Transverse colon (tissue), 4 donors: ENCODE measurements around the gene SYT14. TPM values are rescaled to one million over a fixed set of nuclear protein-coding genes. Genes with fewer than 3 reads are reported as not detected.
"Not testable (repeated sequence)": the region's sequence is repeated elsewhere in the genome, so short reads cannot be mapped to it uniquely, and the experiment has no call there.

Source experiments
- DNase-seq: peaks from one replicate; pipeline ENCODE4 v3.0.0-alpha.2; 2019
- H3K27ac ChIP-seq, 4 donors: fragments of 200-600 bp; sonication (generic); 2 replicates each; pipeline ENCODE4 v1.5.1; 2016 to 2018; ENCODE audit warnings: inconsistent platforms in 4 of 4
- H3K27me3 ChIP-seq: fragments of 200-600 bp; sonication (generic); 2 replicates; pipeline ENCODE4 v1.5.1; 2017; ENCODE audit warnings: inconsistent platforms
- H3K36me3 ChIP-seq, 4 donors: fragments of 200-600 bp; sonication (generic); 2 replicates each; pipeline ENCODE4 v1.5.1; 2017 to 2019; ENCODE audit warnings: inconsistent platforms in 4 of 4
- H3K4me1 ChIP-seq, 4 donors: fragments of 200-600 bp; sonication (generic); 2 replicates each; pipeline ENCODE4 v1.5.1; 2017 to 2020; ENCODE audit warnings: inconsistent platforms in 4 of 4
- H3K4me3 ChIP-seq, 4 donors: fragments of 200-600 bp; sonication (generic); 1 replicate in 1 of 4; 2 replicates in 3 of 4; pipeline versions ENCODE4 v1.5.1 to v1.6.1; 2017 to 2019; ENCODE audit warnings: inconsistent platforms in 4 of 4
- H3K9me3 ChIP-seq, 2 donors: fragments of 200-600 bp; sonication (generic); 2 replicates each; pipeline ENCODE4 v1.5.1; 2017 to 2019; ENCODE audit warnings: inconsistent platforms in 2 of 2
- EP300 ChIP-seq: sonication (generic); formaldehyde crosslinking; IDR thresholded peaks from one replicate; pipeline ENCODE4 v1.6.1; 2017; ENCODE audit warnings: antibody characterized with exemption, low read depth
- POLR2A ChIP-seq: fragments of 450-650 bp; IDR thresholded peaks from one replicate; pipeline ENCODE4 v1.6.1; 2016; ENCODE audit warnings: antibody characterized with exemption, mild to moderate bottlenecking, moderate library complexity
- POLR2AphosphoS5 ChIP-seq, 3 donors: sonication (generic); formaldehyde crosslinking; IDR thresholded peaks; one replicate each; pipeline ENCODE4 v1.6.1; 2016; ENCODE audit warnings: antibody characterized with exemption in 3 of 3
- WGBS, 2 donors: methylation state at CpG; one replicate each; pipeline ENCODE4 v1.1.5; 2018; ENCODE audit warnings: low coverage in 1 of 2; 5-methylcytosine and 5-hydroxymethylcytosine counted together
- in situ Hi-C, 4 donors: fragments of 200-750 bp; cut with MboI; loops; one replicate each; pipeline versions ENCODE4 v1.15.0 to v1.15.1; 2017; ENCODE audit warnings: low sequenced_read_pairs in 3 of 4, low pct_ligation_motif_present in 1 of 4, low pct_unique_long_range_greater_than_20kb in 1 of 4
- intact Hi-C: fragments of 100-400 bp; cut with DNase I; formaldehyde crosslinking; loops from one replicate; pipeline ENCODE4 v1.15.1; 2023; ENCODE audit warnings: low total_unique reads
- total RNA-seq, 4 donors: library from RNA; depleted of rRNA; stranded (reverse); fragments of >200 nt; gene quantifications; one replicate each; pipeline ENCODE4 v1.1.0, GENCODE V29; 2016
- TF ChIP-seq, protein P1 (sequence below), 5 experiments: fragments of 200-600 bp in 3 of 5; fragments of 450-650 bp in 2 of 5; sonication (generic) in 3 of 5; IDR thresholded peaks; 1 replicate in 2 of 5; 2 replicates in 3 of 5; pipeline ENCODE4 v1.5.1; 2016 to 2017; ENCODE audit warnings: antibody characterized with exemption in 5 of 5, inconsistent platforms in 3 of 5, mild to moderate bottlenecking in 2 of 5, moderate library complexity in 1 of 5

SYT14 gene
- total RNA-seq, 4 donors from 2014 or later: under 0.01 TPM; not detected in 3

DNA sequence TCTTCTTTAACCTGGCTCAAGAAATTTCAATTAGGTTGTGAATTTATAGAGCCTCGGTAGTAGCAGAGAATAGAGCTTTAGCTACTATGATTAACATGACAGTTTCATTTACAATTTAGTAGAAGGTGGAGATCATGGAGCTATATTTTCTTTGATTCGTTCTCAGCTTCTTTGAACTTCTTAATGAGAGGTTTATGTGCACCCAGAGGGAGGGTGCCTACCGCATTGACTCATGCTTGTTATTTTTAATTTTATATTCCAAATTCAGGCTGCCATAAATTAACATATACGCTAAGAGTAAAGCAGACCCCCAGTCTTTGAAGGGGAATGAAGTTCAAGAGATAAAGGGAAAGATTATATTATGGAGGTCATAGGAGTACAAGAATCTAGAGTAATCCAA, 24.4 kb downstream of the SYT14 start:
- Histone ChIP-seq H3K9me3 (no peaks in the 10 kb centered on the region), H3K27me3 (no peaks in the 10 kb centered on the region), H3K27ac (no peak overlapping the region), H3K4me3 (no peak overlapping the region), H3K36me3 (no peaks in the 10 kb centered on the region), H3K4me1 (no peaks in the 10 kb centered on the region)
- WGBS, 2 donors: 55 to 66% methylated on average over 4 of the region's 4 CpGs
- in situ Hi-C loops (no loop called here), intact Hi-C loops (no loop called here)
- DNase-seq: no peak
- TF ChIP-seq POLR2AphosphoS5 (IDR thresholded peaks at IDR 0.05) (no peak), POLR2A (no peak), EP300 (no peak)
- TF ChIP-seq, protein P1, sequence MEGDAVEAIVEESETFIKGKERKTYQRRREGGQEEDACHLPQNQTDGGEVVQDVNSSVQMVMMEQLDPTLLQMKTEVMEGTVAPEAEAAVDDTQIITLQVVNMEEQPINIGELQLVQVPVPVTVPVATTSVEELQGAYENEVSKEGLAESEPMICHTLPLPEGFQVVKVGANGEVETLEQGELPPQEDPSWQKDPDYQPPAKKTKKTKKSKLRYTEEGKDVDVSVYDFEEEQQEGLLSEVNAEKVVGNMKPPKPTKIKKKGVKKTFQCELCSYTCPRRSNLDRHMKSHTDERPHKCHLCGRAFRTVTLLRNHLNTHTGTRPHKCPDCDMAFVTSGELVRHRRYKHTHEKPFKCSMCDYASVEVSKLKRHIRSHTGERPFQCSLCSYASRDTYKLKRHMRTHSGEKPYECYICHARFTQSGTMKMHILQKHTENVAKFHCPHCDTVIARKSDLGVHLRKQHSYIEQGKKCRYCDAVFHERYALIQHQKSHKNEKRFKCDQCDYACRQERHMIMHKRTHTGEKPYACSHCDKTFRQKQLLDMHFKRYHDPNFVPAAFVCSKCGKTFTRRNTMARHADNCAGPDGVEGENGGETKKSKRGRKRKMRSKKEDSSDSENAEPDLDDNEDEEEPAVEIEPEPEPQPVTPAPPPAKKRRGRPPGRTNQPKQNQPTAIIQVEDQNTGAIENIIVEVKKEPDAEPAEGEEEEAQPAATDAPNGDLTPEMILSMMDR (IDR thresholded peaks at IDR 0.05): no peak

DNA sequence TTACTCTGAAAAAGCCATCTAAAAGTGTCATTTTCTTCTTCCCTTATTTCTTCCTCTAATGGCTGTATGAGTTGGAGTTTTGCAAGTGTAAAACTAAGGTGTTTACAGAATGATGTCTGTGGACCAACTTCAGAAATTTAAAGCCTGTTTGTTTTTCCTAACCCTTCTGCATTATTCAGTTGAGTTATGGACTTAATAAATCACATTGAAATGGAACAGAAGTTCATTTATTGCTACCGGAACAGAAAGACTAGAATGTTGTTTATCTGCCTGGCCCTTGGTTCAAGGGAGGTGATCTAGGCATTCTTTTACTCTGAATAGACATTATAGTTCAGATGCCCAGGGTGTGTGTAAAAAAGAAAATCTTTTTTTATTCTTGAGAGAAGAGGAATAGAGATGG, 24.8 kb downstream of the SYT14 start:
- H3K27ac ChIP-seq: no peak overlapping the region
- TF ChIP-seq, protein P1 (IDR thresholded peaks at IDR 0.05): no peak
- no peak for TF ChIP-seq POLR2A
- TF ChIP-seq POLR2AphosphoS5 (IDR thresholded peaks at IDR 0.05): no peak
- 0 to 29% methylated on average over 1 of the region's 1 CpG for WGBS, 2 donors
- intact Hi-C loops (no loop called here), in situ Hi-C loops (no loop called here)
- no peak overlapping the region for H3K4me3 ChIP-seq
- no peak for DNase-seq
- no peaks in the 10 kb centered on the region for H3K27me3 ChIP-seq
- no peaks in the 10 kb centered on the region for H3K4me1 ChIP-seq
- no peaks in the 10 kb centered on the region for H3K36me3 ChIP-seq
- H3K9me3 ChIP-seq: no peaks in the 10 kb centered on the region

DNA sequence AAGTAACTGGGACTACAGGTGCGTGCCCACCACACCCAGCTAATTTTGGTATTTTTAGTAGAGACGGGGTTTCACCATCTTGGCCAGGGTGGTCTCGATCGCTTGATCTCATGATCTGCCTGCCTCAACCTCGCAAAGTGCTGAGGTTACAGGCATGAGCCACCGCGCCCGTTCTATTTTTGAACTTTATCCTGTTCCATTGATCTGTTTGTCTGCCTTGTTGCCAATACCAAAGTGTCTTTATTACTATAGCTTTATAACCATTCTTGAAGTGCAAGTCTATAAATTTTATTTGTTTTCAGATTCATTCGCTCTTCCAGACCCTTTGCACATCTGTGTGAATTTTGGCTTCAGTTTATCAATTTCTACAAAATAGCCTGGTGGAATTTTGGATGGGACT, 28.0 kb downstream of the SYT14 start:
- 33 to 81% methylated on average over 1 to 9 of the region's 9 CpGs for WGBS, 2 donors
- H3K36me3 ChIP-seq: no peaks in the 10 kb centered on the region
- H3K4me1 ChIP-seq: no peaks in the 10 kb centered on the region
- DNase-seq: no peak
- no peaks in the 10 kb centered on the region for H3K27me3 ChIP-seq
- no peak overlapping the region for H3K27ac ChIP-seq
- intact Hi-C loops (no loop called here), in situ Hi-C loops (no loop called here)
- no peaks in the 10 kb centered on the region for H3K9me3 ChIP-seq
- TF ChIP-seq EP300 (no peak), POLR2AphosphoS5 (IDR thresholded peaks at IDR 0.05) (no peak), POLR2A (no peak)
- TF ChIP-seq, protein P1 (IDR thresholded peaks at IDR 0.05): no peak
- no peak overlapping the region for H3K4me3 ChIP-seq

DNA sequence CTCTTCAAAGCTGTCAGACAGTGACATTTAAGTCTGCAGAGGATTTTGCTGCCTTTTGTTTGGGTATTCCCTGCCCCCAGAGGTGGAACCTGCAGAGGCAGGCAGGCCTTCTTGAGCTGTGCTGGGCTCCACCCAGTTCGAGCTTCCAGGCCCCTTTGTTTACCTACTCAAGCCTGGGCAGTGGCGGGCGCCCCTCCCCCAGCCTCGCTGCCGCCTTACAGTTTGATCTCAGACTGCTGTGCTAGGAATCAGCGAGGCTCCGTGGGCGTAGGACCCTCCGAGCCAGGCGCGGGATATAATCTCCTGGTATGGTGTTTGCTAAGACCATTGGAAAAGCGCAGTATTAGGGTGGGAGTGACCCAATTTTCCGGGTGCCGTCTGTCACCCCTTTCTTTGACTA, 40.7 kb downstream of the SYT14 start:
- intact Hi-C loops, DNase-seq, H3K36me3 ChIP-seq, H3K4me1 ChIP-seq, H3K9me3 ChIP-seq, H3K4me3 ChIP-seq, H3K27ac ChIP-seq, H3K27me3 ChIP-seq: not testable (repeated sequence)
- 80% methylated on average over 14 of the region's 14 CpGs; no CpG with 5 or more reads in 1 of the 2 donors for whole genome bisulfite sequencing, 2 donors
- in situ Hi-C loops: loop anchor here in 1 of 4 donors (25.0 kb wide), 1 partner anchor 116 kb away; no protein-coding TSS in a partner anchor

DNA sequence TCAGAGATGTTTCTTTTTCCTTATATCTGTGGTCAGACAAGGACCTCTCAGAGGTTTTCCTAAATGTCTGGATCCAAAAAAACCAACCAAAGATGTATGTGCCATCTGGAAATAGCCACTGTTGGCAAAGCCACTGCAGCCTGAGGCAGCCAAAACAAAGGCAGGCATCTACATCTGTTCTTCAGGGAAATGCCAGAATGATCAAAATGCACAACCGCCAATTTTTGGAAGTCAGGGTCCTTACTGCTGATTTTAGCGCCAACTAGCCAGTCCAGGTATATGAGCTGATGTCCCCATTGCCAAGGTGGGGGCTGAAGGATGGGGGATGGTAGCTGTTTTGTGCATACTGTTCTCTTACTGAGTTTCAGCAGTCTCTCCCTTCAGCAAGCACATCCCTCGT, 45.9 kb downstream of the SYT14 start:
- intact Hi-C loops (no loop called here), in situ Hi-C loops (loop anchor here in 1 of 4 donors (25.0 kb wide), 1 partner anchor 122 kb away; no protein-coding TSS in a partner anchor)
- no peak overlapping the region for H3K27ac ChIP-seq
- no peaks in the 10 kb centered on the region for H3K36me3 ChIP-seq
- peaks cover 5% of the 10 kb centered on the region for H3K27me3 ChIP-seq
- DNase-seq: no peak
- H3K4me3 ChIP-seq: no peak overlapping the region
- no peak for TF ChIP-seq EP300
- TF ChIP-seq POLR2A: no peak
- TF ChIP-seq POLR2AphosphoS5 (IDR thresholded peaks at IDR 0.05): no peak
- H3K9me3 ChIP-seq: no peaks in the 10 kb centered on the region
- H3K4me1 ChIP-seq: no peaks in the 10 kb centered on the region
- 71% methylated on average over 3 of the region's 3 CpGs; no CpG with 5 or more reads in 1 of the 2 donors for WGBS, 2 donors
